NCI-H2171 (cell line): ENCODE data around the gene ISYNA1.

Source experiments
- DNase-seq: peaks from one replicate; lab custom pipeline; 2025; lab: John Stamatoyannopoulos, UW

The ISYNA1 gene

GRCh38 chr19:18392417-18392816, 45.5 kb downstream of the ISYNA1 start:
- DNase-seq: no peak

GRCh38 chr19:18391509-18392075, 46.3 kb downstream of the ISYNA1 start:
- DNase-seq: no peak

GRCh38 chr19:18390065-18390907, 47.6 kb downstream of the ISYNA1 start:
- peak; percentile 77 for DNase-seq

- no peak for DNase-seq
These were observed 48.2 kb downstream of the ISYNA1 start for GRCh38 chr19:18389726-18390064.

GRCh38 chr19:18388960-18389725, 48.8 kb downstream of the ISYNA1 start:
- DNase-seq: no peak

GRCh38 chr19:18388100-18388959, 49.6 kb downstream of the ISYNA1 start:
- peak; percentile 39 for DNase-seq

GRCh38 chr19:18386543-18387271, 51.2 kb downstream of the ISYNA1 start:
- no peak for DNase-seq

- no peak for DNase-seq
These were observed 52.0 kb downstream of the ISYNA1 start, which contains the start of gene GDF15 for GRCh38 chr19:18385675-18386542. GDF15 (plus strand) TSS chr19:18386158; CDS start chr19:18386190, 32 bp downstream.

- no peak for DNase-seq
These were observed 52.6 kb downstream of the ISYNA1 start for GRCh38 chr19:18385359-18385674.

GRCh38 chr19:18384775-18385174, 53.2 kb downstream of the ISYNA1 start:
- no peak for DNase-seq
